Endothelial cell (in vitro differentiated cells): ENCODE data around the gene PTPN4. TPM values are rescaled to one million over a fixed set of nuclear protein-coding genes. Genes with fewer than 3 reads are reported as not detected.

Experiments used
- DNase-seq: peaks from one replicate; pipeline ENCODE4 v3.0.0; 2021; ENCODE audit warnings: low spot score
- H3K27ac Mint-ChIP-seq: one replicate; pipeline ENCODE4 v1.8.0; 2021; ENCODE audit warnings: mixed read lengths, inconsistent platforms; ENCODE audit not compliant: unreplicated experiment
- H3K27me3 Mint-ChIP-seq: one replicate; pipeline ENCODE4 v1.8.0; 2021; ENCODE audit warnings: mild to moderate bottlenecking, moderate library complexity, mixed read lengths, inconsistent platforms; ENCODE audit not compliant: unreplicated experiment
- H3K36me3 Mint-ChIP-seq: one replicate; pipeline ENCODE4 v1.8.0; 2021; ENCODE audit warnings: mild to moderate bottlenecking, low read depth, mixed read lengths, inconsistent platforms; ENCODE audit not compliant: unreplicated experiment
- H3K4me1 Mint-ChIP-seq: one replicate; pipeline ENCODE4 v1.8.0; 2021; ENCODE audit warnings: mild to moderate bottlenecking, mixed read lengths, inconsistent platforms; ENCODE audit not compliant: unreplicated experiment
- H3K4me3 Mint-ChIP-seq: one replicate; pipeline ENCODE4 v1.8.0; 2021; ENCODE audit warnings: mild to moderate bottlenecking, mixed read lengths, inconsistent platforms; ENCODE audit not compliant: unreplicated experiment
- H3K9me3 Mint-ChIP-seq: one replicate; pipeline ENCODE4 v1.8.0; 2021; ENCODE audit warnings: mixed read lengths, inconsistent platforms; ENCODE audit not compliant: unreplicated experiment
- total RNA-seq: library from RNA; stranded (reverse); fragmentation: NEBNext Ultra II Directional; extraction: Animal tissue kit (Norgen Biotek cat#: 25700); gene quantifications from one replicate; pipeline ENCODE4 v1.2.1, GENCODE V29; 2021; ENCODE audit not compliant: unreplicated experiment
- TF ChIP-seq, protein P1 (sequence below): fragments of 200-600 bp; sonication (generic); IDR thresholded peaks from one replicate; pipeline ENCODE4 v1.5.0; 2021; ENCODE audit warnings: antibody characterized with exemption; ENCODE audit not compliant: unreplicated experiment

Gene PTPN4
- total RNA-seq, 1 donor from 2014 or later: 51.0 TPM

DNA sequence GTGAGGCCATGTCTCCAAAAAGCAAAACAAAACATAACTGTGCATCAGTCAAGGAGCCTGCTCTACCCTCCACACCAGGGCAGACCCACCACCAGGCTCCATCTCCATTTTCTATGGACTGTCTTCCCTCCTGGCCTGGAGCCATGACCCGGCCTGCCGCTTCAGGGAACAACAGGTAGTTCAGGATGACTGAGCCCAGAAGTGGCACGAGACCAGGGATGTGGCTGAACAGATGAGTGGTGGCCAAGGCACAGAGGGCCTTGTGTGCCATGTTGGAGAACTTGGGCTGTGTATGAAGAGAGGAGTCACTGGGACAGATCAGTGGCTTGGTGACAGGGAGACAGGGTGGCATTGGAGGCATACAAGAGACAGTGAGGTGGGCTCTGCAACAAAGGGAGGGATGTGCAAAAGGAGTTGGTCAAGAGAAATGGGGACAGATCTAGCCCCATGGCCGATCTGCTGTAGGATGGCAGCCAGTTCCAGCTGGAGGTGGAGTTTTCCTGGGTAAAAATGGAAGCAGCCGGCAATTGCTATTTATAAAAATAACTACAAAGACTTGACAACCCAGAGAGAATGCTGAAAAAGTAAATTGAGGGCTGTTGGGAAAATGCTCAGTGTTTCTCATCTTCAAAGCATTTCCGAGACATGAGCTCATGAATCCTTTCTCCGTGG lies 45.8 kb upstream of the PTPN4 start:
- no peak overlapping the region for H3K4me3 Mint-ChIP-seq
- H3K36me3 Mint-ChIP-seq: peaks cover 8% of the 10 kb centered on the region
- no peaks in the 10 kb centered on the region for H3K27me3 Mint-ChIP-seq
- no peak for DNase-seq
- H3K4me1 Mint-ChIP-seq: no peaks in the 10 kb centered on the region
- TF ChIP-seq, protein P1, sequence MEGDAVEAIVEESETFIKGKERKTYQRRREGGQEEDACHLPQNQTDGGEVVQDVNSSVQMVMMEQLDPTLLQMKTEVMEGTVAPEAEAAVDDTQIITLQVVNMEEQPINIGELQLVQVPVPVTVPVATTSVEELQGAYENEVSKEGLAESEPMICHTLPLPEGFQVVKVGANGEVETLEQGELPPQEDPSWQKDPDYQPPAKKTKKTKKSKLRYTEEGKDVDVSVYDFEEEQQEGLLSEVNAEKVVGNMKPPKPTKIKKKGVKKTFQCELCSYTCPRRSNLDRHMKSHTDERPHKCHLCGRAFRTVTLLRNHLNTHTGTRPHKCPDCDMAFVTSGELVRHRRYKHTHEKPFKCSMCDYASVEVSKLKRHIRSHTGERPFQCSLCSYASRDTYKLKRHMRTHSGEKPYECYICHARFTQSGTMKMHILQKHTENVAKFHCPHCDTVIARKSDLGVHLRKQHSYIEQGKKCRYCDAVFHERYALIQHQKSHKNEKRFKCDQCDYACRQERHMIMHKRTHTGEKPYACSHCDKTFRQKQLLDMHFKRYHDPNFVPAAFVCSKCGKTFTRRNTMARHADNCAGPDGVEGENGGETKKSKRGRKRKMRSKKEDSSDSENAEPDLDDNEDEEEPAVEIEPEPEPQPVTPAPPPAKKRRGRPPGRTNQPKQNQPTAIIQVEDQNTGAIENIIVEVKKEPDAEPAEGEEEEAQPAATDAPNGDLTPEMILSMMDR: no peak
- no peaks in the 10 kb centered on the region for H3K9me3 Mint-ChIP-seq
- no peak overlapping the region for H3K27ac Mint-ChIP-seq

DNA sequence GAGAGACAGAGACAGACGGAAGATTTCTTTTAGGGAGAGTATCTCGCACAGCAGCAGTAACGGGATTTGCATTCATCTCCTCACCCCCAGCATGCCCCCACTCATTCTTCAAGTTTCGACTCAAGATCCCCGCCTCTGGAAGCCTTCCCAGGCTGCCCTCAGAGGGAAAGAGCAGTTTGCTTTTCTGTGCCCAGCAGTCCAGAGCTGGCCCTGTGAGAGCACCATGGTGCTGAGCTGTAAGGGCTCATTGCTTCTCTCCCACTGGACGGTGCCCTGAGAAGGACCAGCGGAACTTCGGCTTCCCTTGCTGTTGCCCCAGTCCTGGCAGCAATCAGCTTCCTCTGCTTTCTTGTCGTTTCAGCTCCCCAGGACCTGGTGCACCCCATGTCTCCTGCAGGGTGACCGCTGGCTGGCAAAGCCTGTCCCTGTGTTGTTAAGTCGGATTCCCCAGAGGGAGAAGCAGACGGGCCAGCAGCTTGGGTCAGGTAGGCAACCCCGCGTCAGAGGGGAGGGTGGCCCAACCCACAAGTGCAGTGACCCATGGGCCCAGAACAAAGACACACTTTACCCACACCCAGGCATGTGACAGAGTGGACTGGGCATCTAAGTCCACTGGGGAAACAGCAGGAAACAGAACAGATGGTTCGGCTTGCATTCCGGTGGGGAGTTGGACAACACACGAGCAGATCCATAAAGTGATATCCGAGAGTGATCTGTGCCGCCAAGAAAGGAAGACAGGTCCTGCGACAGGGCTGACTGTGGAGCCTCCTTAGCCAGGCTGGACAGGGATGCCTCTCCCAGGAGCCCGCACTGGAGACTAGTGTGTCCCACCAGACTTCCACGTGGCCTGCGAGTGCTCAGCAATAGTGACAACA lies 44.1 kb upstream of the PTPN4 start:
- no peak overlapping the region for H3K4me3 Mint-ChIP-seq
- no peaks in the 10 kb centered on the region for H3K4me1 Mint-ChIP-seq

DNA sequence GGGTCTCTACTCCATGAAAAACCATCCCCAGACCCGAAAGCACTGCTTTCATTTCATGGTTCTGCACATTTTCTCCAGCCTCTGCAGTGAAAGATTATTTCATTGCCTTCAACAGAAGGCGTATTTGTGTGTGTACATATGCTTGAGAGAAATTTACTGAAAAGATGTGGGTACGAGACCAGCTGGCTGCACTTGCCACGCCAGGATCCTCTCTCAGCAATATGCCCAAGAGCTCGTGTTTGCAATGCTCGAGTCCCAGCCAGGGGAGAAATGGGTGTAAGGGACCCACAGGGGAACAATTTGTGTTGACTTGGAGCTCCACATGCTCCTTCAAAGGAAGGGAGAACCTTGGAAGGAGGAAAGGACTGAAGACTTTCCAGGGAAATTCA lies 43.4 kb upstream of the PTPN4 start:
- Mint-ChIP-seq H3K9me3 (no peaks in the 10 kb centered on the region), H3K4me3 (no peak overlapping the region), H3K27me3 (no peaks in the 10 kb centered on the region), H3K4me1 (no peaks in the 10 kb centered on the region), H3K27ac (no peak overlapping the region), H3K36me3 (peaks cover 12% of the 10 kb centered on the region)
- TF ChIP-seq, protein P1: no peak
- DNase-seq: no peak

More for the DNA sequence above, 44.1 kb upstream of the PTPN4 start:
- no peaks in the 10 kb centered on the region for H3K27me3 Mint-ChIP-seq
- TF ChIP-seq, protein P1: no peak
- no peak overlapping the region for H3K27ac Mint-ChIP-seq
- H3K9me3 Mint-ChIP-seq: no peaks in the 10 kb centered on the region
- no peak for DNase-seq
- peaks cover 12% of the 10 kb centered on the region for H3K36me3 Mint-ChIP-seq

DNA sequence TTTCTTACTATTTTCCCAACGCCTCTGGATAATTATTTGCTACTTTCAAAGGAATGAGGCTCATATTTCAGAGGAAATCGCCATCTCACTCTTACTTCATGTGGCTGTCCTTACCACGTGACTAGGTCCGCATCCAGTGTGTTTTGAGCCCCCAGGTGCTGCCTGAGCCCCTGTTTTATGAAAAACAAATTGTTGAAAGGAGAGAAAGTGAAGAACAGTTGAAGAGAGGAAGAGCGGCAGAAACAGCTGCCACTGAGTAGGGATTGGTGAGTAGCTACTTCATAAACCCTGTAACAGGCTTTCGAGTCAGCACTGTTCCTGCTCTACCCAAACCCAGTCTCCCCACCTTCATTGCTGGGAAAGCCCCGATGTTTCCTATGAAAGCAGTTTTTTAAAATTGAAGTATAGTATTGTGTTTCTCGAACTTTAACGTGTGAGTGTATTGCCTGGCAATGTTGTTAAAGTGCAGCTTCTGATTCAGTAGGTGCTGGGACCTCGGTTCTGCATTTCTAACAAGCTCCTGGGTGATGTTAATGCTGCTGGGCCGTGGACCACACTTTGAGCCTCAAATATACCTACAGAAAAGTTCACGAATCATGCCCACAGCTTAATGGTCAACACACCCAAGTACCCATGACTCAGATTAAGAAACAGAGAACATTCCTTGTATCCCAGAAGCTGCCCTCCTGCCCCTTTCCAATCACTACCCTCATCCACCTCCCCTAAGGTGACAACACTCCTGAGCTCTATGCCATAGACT lies 41.0 kb upstream of the PTPN4 start:
- Mint-ChIP-seq H3K27me3 (no peaks in the 10 kb centered on the region), H3K27ac (no peak overlapping the region)

More for the DNA sequence above, 41.0 kb upstream of the PTPN4 start:
- DNase-seq: no peak
- Mint-ChIP-seq H3K36me3 (peaks cover 17% of the 10 kb centered on the region), H3K9me3 (no peaks in the 10 kb centered on the region), H3K4me1 (no peaks in the 10 kb centered on the region), H3K4me3 (no peak overlapping the region)
- TF ChIP-seq, protein P1: no peak
